Kidney glomerular epithelial cell (primary cell): ENCODE results near the gene ABHD17B.

Source experiments
- DNase-seq: peaks from one replicate; lab custom pipeline; 2025; lab: John Stamatoyannopoulos, UW

The ABHD17B gene

GRCh38 chr9:71819115-71819739 lies 91.8 kb downstream of the ABHD17B start:
- peak; percentile 59 for DNase-seq

GRCh38 chr9:71816916-71817451 lies 94.0 kb downstream of the ABHD17B start:
- DNase-seq: no peak
